Suprapubic skin (tissue), 3 donors: ENCODE measurements around the gene ZC3H7B.

ENCODE experiments used
- POLR2A ChIP-seq, 2 donors: fragments of 450-650 bp; IDR thresholded peaks; one replicate each; pipeline ENCODE4 v1.6.1; 2017; ENCODE audit warnings: antibody characterized with exemption in 2 of 2, mild to moderate bottlenecking in 2 of 2, moderate library complexity in 2 of 2
- TF ChIP-seq, protein P1 (sequence below), 2 donors: fragments of 200-600 bp in 1 of 2; fragments of 450-650 bp in 1 of 2; sonication (generic) in 1 of 2; IDR thresholded peaks; one replicate each; pipeline ENCODE4 v1.5.1; 2016 to 2019; ENCODE audit warnings: antibody characterized with exemption in 2 of 2, mild to moderate bottlenecking in 1 of 2, moderate library complexity in 1 of 2

DNA sequence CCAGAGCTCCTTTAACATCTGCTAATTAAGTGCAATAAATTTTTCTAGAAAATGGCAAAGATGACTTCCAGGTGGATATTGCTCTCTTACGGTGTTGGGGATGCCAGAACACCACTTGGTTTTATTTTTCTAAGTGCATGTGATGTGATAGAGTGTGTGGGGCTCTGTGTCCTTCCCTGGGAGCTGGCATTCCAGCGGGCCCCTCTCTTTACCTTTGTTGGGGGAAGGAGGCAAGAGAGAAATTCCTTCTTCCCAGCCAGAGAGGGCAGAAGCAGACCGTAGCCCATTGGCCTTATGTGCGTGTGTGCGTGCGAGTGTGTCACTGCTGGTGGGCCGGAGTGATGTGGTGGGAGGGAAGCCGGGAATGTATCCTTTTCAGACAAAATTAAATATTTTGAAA is 97.6 kb downstream of the ZC3H7B start:
- TF ChIP-seq, protein P1, sequence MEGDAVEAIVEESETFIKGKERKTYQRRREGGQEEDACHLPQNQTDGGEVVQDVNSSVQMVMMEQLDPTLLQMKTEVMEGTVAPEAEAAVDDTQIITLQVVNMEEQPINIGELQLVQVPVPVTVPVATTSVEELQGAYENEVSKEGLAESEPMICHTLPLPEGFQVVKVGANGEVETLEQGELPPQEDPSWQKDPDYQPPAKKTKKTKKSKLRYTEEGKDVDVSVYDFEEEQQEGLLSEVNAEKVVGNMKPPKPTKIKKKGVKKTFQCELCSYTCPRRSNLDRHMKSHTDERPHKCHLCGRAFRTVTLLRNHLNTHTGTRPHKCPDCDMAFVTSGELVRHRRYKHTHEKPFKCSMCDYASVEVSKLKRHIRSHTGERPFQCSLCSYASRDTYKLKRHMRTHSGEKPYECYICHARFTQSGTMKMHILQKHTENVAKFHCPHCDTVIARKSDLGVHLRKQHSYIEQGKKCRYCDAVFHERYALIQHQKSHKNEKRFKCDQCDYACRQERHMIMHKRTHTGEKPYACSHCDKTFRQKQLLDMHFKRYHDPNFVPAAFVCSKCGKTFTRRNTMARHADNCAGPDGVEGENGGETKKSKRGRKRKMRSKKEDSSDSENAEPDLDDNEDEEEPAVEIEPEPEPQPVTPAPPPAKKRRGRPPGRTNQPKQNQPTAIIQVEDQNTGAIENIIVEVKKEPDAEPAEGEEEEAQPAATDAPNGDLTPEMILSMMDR (IDR thresholded peaks at IDR 0.05), result no peak
- no peak for TF ChIP-seq POLR2A (IDR thresholded peaks at IDR 0.05)
